Measurements from ENCODE around the gene CCDC106.

The CCDC106 gene

DNA sequence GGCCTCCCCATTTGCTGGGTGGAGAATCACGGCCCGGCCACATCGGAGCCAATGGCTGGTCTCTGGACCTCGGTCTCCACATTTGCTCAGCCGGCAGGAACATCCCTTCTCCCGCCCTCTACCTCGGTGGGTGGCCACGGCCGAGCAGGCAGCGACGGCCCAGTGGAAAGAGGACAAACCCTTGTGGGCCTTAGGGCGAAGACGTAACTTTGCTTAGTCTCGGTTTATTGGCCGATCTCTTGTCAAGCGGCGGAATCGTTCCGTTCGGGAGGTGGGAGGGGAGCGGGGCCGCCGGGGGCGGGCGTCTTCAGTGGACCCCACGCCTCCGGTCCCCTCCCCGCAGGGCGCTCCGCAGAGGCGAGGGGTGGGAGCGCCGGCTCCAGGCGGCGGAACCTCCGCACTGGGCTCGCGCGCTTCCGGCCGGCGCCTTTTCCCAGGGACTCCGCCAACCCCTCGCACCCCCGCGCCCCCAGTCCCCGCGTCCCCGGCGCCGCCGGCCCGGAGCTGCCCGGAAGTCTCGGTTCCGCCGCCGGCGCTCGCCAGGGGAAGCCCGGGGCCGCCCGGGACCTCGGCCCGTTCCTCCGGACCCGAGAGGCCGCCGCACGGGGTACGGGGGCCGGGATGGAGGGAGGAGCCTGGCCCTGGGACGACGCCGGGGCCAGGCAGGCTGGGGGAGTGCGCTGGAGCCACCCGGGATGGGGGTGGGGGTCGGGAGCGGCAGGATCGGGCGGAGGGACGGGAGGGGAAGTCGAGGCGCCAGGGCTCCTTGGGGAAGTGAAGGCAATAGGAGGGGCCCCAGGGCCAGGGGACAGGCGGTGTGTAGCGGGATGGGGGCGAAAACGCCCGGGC, 7.2 kb upstream of the CCDC106 start, which contains the start of gene ZNF580:
ZNF580 (plus strand) TSS at position 426 of the 849 bp plus-strand sequence. CDS start 1,507 bp downstream, outside the sequence.
- H3K4me1 ChIP-seq (ENCODE audit: insufficient read depth, low read length): peaks cover 2% of the 10 kb centered on the region; the same call in 1 of the 2 replicates
- H3K27me3 ChIP-seq (ENCODE audit: insufficient read depth, low read length): no peaks in the 10 kb centered on the region
- H3K9me3 ChIP-seq (ENCODE audit: insufficient read depth, low read depth, low read length): no peaks in the 10 kb centered on the region
- H3K9ac ChIP-seq (ENCODE audit: low read depth, low read length): peak within 1 kb of the TSS; percentile 97
- peak within 1 kb of the TSS; percentile 79 for H3K4me3 ChIP-seq (ENCODE audit: low read length)
- H3K36me3 ChIP-seq (ENCODE audit: insufficient read depth, low read depth, low read length): peaks cover 15% of the 10 kb centered on the region
- peak within 1 kb of the TSS; percentile 21 for H3K27ac ChIP-seq (ENCODE audit: low read length)

- Histone ChIP-seq H3K27ac (ENCODE audit: low read length) (peak overlapping the region; percentile 21), H3K27me3 (ENCODE audit: insufficient read depth, low read length) (no peaks in the 10 kb centered on the region), H3K9me3 (ENCODE audit: insufficient read depth, low read depth, low read length) (no peaks in the 10 kb centered on the region), H3K4me3 (ENCODE audit: low read length) (peak overlapping the region; percentile 79), H3K9ac (ENCODE audit: low read depth, low read length) (peak overlapping the region; percentile 97), H3K36me3 (ENCODE audit: insufficient read depth, low read depth, low read length) (peaks cover 15% of the 10 kb centered on the region), H3K4me1 (ENCODE audit: insufficient read depth, low read length) (no peaks in the 10 kb centered on the region; the same call in 1 of the 2 replicates)
These were observed 6.4 kb upstream of the CCDC106 start for GRCh38 chr19:55641426-55642152.

- H3K27ac ChIP-seq (ENCODE audit: low read length): no peak overlapping the region
- H3K4me3 ChIP-seq (ENCODE audit: low read length): peak overlapping the region; percentile 79
- H3K27me3 ChIP-seq (ENCODE audit: insufficient read depth, low read length): no peaks in the 10 kb centered on the region
- peaks cover 15% of the 10 kb centered on the region for H3K36me3 ChIP-seq (ENCODE audit: insufficient read depth, low read depth, low read length)
- no peaks in the 10 kb centered on the region for H3K9me3 ChIP-seq (ENCODE audit: insufficient read depth, low read depth, low read length)
- H3K4me1 ChIP-seq (ENCODE audit: insufficient read depth, low read length): no peaks in the 10 kb centered on the region; the same call in 1 of the 2 replicates
- H3K9ac ChIP-seq (ENCODE audit: low read depth, low read length): peak overlapping the region; percentile 97
These were observed 5.6 kb upstream of the CCDC106 start for GRCh38 chr19:55642153-55643002.

- H3K4me3 ChIP-seq (ENCODE audit: low read length): peak within 1 kb of the TSS; percentile 79
- no peaks in the 10 kb centered on the region; the same call in 1 of the 2 replicates for H3K4me1 ChIP-seq (ENCODE audit: insufficient read depth, low read length)
- H3K27ac ChIP-seq (ENCODE audit: low read length): peak within 1 kb of the TSS; percentile 46
- H3K27me3 ChIP-seq (ENCODE audit: insufficient read depth, low read length): no peaks in the 10 kb centered on the region
- peaks cover 15% of the 10 kb centered on the region for H3K36me3 ChIP-seq (ENCODE audit: insufficient read depth, low read depth, low read length)
- no peaks in the 10 kb centered on the region for H3K9me3 ChIP-seq (ENCODE audit: insufficient read depth, low read depth, low read length)
- peak within 1 kb of the TSS; percentile 97 for H3K9ac ChIP-seq (ENCODE audit: low read depth, low read length)
These were observed 4.8 kb upstream of the CCDC106 start, which contains the start of gene ZNF581 for GRCh38 chr19:55643003-55643886. Gene ZNF581 (plus strand): TSS chr19:55643649. CDS start chr19:55644572, 923 bp downstream.

GRCh38 chr19:55643887-55644176, 4.2 kb upstream of the CCDC106 start:
- H3K4me3 ChIP-seq (ENCODE audit: low read length): peak overlapping the region; percentile 79
- H3K4me1 ChIP-seq (ENCODE audit: insufficient read depth, low read length): no peaks in the 10 kb centered on the region; the same call in 1 of the 2 replicates
- peak overlapping the region; percentile 97 for H3K9ac ChIP-seq (ENCODE audit: low read depth, low read length)
- no peaks in the 10 kb centered on the region for H3K27me3 ChIP-seq (ENCODE audit: insufficient read depth, low read length)
- H3K36me3 ChIP-seq (ENCODE audit: insufficient read depth, low read depth, low read length): peaks cover 15% of the 10 kb centered on the region
- H3K9me3 ChIP-seq (ENCODE audit: insufficient read depth, low read depth, low read length): no peaks in the 10 kb centered on the region
- H3K27ac ChIP-seq (ENCODE audit: low read length): peak overlapping the region; percentile 46

GRCh38 chr19:55644191-55644833, 3.7 kb upstream of the CCDC106 start:
- peak overlapping the region; percentile 46 for H3K27ac ChIP-seq (ENCODE audit: low read length)
- H3K36me3 ChIP-seq (ENCODE audit: insufficient read depth, low read depth, low read length): peaks cover 15% of the 10 kb centered on the region
- no peaks in the 10 kb centered on the region for H3K27me3 ChIP-seq (ENCODE audit: insufficient read depth, low read length)
- peak overlapping the region; percentile 97 for H3K9ac ChIP-seq (ENCODE audit: low read depth, low read length)
- peak overlapping the region; percentile 79 for H3K4me3 ChIP-seq (ENCODE audit: low read length)
- H3K4me1 ChIP-seq (ENCODE audit: insufficient read depth, low read length): no peaks in the 10 kb centered on the region; the same call in 1 of the 2 replicates
- H3K9me3 ChIP-seq (ENCODE audit: insufficient read depth, low read depth, low read length): no peaks in the 10 kb centered on the region

GRCh38 chr19:55644842-55645511, 3.0 kb upstream of the CCDC106 start:
- Histone ChIP-seq H3K27ac (ENCODE audit: low read length) (no peak overlapping the region), H3K36me3 (ENCODE audit: insufficient read depth, low read depth, low read length) (peaks cover 15% of the 10 kb centered on the region), H3K4me3 (ENCODE audit: low read length) (peak overlapping the region; percentile 79; the same call in 1 of the 2 replicates), H3K9ac (ENCODE audit: low read depth, low read length) (peak overlapping the region; percentile 97; the same call in 1 of the 2 replicates), H3K9me3 (ENCODE audit: insufficient read depth, low read depth, low read length) (no peaks in the 10 kb centered on the region), H3K4me1 (ENCODE audit: insufficient read depth, low read length) (no peaks in the 10 kb centered on the region; the same call in 1 of the 2 replicates), H3K27me3 (ENCODE audit: insufficient read depth, low read length) (no peaks in the 10 kb centered on the region)

- H3K27ac ChIP-seq (ENCODE audit: low read length): no peak overlapping the region
- peaks cover 15% of the 10 kb centered on the region for H3K36me3 ChIP-seq (ENCODE audit: insufficient read depth, low read depth, low read length)
- H3K27me3 ChIP-seq (ENCODE audit: insufficient read depth, low read length): no peaks in the 10 kb centered on the region
- no peak overlapping the region for H3K4me3 ChIP-seq (ENCODE audit: low read length)
- no peaks in the 10 kb centered on the region for H3K9me3 ChIP-seq (ENCODE audit: insufficient read depth, low read depth, low read length)
- no peaks in the 10 kb centered on the region; the same call in 1 of the 2 replicates for H3K4me1 ChIP-seq (ENCODE audit: insufficient read depth, low read length)
- no peak overlapping the region for H3K9ac ChIP-seq (ENCODE audit: low read depth, low read length)
These were observed 2.5 kb upstream of the CCDC106 start for GRCh38 chr19:55645512-55645881.

DNA sequence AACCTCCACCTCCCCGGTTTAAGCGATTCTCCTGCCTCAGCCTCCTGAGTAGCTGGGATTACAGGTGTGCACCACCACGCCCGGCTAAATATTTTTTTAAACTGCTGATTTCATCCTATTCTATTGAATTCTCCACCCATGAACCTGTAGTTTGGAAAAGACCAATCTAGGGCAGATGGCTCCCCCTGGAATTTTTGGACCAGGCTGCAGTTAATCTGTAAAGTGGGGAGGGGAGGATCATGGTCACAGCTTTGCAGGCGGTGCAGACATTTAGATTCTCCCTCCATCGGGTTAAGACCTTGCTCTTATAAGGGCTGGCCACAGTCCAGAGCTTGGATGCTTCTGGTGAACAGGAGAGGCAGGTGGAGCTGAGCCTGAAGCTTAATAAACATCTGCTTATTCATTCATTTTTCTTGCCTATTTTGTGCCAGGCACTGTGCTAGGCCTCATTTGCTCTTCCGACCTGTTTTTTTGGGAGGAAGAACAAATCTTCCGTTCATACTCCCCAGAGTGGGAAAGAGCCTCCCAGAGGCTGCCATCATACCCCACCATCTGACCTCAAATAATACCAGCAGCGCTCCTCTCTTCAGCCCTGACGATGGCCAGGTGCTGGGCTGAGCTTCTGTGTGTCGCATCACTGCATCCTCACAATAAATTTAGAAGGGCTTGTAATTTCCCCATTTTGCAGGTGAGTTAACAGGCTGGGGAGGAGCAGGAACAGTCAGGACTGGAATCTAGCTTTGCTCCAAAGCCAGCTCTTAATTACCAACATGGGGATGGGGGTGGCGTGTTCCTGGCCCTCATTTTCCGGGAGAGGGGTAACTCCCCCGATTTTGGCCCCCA, 902 bp upstream of the CCDC106 start:
- peaks cover 15% of the 10 kb centered on the region for H3K36me3 ChIP-seq (ENCODE audit: insufficient read depth, low read depth, low read length)
- H3K27me3 ChIP-seq (ENCODE audit: insufficient read depth, low read length): no peaks in the 10 kb centered on the region
- H3K4me1 ChIP-seq (ENCODE audit: insufficient read depth, low read length): no peaks in the 10 kb centered on the region; the same call in 1 of the 2 replicates
- H3K27ac ChIP-seq (ENCODE audit: low read length): no peak overlapping the region
- H3K9ac ChIP-seq (ENCODE audit: low read depth, low read length): peak overlapping the region; percentile 75; the same call in 1 of the 2 replicates
- H3K4me3 ChIP-seq (ENCODE audit: low read length): peak overlapping the region; percentile 81
- no peaks in the 10 kb centered on the region for H3K9me3 ChIP-seq (ENCODE audit: insufficient read depth, low read depth, low read length)
